ENCODE measurements around the gene LCN2.

DNA sequence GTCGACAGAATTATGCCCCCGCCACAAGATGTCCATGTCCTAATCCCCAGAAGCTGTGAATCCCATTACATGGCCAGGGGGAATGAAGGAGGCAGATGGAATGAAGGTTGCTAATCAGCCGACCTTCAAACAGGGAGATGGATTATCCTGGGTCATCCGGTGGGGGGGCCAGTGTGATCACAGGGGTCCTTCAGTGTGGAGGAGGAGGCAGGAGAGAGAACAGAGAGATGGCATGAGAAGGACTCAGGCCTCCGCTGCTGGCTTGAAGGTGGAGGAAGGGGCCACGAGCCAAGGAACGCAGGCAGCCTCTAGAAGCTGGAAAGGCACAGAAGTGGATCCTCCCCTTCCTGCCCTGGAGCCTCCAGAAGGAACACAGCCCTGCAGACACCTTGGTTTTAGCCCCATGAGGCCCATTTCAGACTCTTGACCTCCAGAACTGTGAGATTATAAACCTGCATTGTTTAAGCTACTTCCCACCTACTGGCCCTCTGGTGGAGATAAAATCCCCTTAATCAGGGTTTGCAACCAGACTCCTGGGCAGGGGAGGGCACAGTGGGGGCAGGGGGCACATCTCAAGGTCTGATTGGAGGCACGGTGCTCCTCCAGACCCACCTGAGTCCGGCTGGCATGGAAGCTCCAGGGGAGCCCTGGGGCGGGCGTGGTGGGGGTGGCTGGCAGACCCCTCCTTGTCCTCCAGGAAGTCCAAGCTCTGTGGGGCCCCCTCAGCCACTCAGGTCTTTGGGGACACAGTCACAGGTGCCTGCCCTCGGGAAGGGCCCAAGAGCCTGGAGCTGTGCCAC is 35.5 kb upstream of the LCN2 start:
- TF ChIP-seq RB1 (IDR thresholded peaks at IDR 0.05; ENCODE audit: low read depth), result no peak
- no peak for TF ChIP-seq GABPB1 (CRISPR knock-in tag; IDR thresholded peaks at IDR 0.05)
- no peak for TF ChIP-seq BMI1 (IDR thresholded peaks at IDR 0.05; ENCODE audit: low read length)
- no peak for TF ChIP-seq KAT8 (IDR thresholded peaks at IDR 0.05; ENCODE audit: low read depth)
- TF ChIP-seq, protein P1, sequence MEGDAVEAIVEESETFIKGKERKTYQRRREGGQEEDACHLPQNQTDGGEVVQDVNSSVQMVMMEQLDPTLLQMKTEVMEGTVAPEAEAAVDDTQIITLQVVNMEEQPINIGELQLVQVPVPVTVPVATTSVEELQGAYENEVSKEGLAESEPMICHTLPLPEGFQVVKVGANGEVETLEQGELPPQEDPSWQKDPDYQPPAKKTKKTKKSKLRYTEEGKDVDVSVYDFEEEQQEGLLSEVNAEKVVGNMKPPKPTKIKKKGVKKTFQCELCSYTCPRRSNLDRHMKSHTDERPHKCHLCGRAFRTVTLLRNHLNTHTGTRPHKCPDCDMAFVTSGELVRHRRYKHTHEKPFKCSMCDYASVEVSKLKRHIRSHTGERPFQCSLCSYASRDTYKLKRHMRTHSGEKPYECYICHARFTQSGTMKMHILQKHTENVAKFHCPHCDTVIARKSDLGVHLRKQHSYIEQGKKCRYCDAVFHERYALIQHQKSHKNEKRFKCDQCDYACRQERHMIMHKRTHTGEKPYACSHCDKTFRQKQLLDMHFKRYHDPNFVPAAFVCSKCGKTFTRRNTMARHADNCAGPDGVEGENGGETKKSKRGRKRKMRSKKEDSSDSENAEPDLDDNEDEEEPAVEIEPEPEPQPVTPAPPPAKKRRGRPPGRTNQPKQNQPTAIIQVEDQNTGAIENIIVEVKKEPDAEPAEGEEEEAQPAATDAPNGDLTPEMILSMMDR (IDR thresholded peaks at IDR 0.05 in 2 of 3, conservative IDR thresholded peaks at IDR 0.05 in 1 of 3; ENCODE audit: insufficient read depth in 2 of 3, low read depth in 1 of 3, low read length in 3 of 3), result no peak
- no peak for TF ChIP-seq SREBF1 (IDR thresholded peaks at IDR 0.05; ENCODE audit: borderline replicate concordance, low read depth, low read length)
- TF ChIP-seq, protein P2, sequence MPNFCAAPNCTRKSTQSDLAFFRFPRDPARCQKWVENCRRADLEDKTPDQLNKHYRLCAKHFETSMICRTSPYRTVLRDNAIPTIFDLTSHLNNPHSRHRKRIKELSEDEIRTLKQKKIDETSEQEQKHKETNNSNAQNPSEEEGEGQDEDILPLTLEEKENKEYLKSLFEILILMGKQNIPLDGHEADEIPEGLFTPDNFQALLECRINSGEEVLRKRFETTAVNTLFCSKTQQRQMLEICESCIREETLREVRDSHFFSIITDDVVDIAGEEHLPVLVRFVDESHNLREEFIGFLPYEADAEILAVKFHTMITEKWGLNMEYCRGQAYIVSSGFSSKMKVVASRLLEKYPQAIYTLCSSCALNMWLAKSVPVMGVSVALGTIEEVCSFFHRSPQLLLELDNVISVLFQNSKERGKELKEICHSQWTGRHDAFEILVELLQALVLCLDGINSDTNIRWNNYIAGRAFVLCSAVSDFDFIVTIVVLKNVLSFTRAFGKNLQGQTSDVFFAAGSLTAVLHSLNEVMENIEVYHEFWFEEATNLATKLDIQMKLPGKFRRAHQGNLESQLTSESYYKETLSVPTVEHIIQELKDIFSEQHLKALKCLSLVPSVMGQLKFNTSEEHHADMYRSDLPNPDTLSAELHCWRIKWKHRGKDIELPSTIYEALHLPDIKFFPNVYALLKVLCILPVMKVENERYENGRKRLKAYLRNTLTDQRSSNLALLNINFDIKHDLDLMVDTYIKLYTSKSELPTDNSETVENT (CRISPR knock-in tag; IDR thresholded peaks at IDR 0.05), result no peak
- TF ChIP-seq CBX1 (IDR thresholded peaks at IDR 0.05; ENCODE audit: low read depth), result no peak
- TF ChIP-seq POLR2AphosphoS5 (IDR thresholded peaks at IDR 0.05; ENCODE audit: control insufficient read depth, insufficient read depth, low read depth, low read length), result no peak
- TF ChIP-seq CHD4 (IDR thresholded peaks at IDR 0.05; ENCODE audit: insufficient read depth, insufficient replicate concordance, low read depth, low read length, poor library complexity, severe bottlenecking), result no peak
- no peak for TF ChIP-seq ZNF140 (CRISPR knock-in tag; IDR thresholded peaks at IDR 0.05)
- TF ChIP-seq ZBED1 (IDR thresholded peaks at IDR 0.05), result no peak
- TF ChIP-seq, protein P3, sequence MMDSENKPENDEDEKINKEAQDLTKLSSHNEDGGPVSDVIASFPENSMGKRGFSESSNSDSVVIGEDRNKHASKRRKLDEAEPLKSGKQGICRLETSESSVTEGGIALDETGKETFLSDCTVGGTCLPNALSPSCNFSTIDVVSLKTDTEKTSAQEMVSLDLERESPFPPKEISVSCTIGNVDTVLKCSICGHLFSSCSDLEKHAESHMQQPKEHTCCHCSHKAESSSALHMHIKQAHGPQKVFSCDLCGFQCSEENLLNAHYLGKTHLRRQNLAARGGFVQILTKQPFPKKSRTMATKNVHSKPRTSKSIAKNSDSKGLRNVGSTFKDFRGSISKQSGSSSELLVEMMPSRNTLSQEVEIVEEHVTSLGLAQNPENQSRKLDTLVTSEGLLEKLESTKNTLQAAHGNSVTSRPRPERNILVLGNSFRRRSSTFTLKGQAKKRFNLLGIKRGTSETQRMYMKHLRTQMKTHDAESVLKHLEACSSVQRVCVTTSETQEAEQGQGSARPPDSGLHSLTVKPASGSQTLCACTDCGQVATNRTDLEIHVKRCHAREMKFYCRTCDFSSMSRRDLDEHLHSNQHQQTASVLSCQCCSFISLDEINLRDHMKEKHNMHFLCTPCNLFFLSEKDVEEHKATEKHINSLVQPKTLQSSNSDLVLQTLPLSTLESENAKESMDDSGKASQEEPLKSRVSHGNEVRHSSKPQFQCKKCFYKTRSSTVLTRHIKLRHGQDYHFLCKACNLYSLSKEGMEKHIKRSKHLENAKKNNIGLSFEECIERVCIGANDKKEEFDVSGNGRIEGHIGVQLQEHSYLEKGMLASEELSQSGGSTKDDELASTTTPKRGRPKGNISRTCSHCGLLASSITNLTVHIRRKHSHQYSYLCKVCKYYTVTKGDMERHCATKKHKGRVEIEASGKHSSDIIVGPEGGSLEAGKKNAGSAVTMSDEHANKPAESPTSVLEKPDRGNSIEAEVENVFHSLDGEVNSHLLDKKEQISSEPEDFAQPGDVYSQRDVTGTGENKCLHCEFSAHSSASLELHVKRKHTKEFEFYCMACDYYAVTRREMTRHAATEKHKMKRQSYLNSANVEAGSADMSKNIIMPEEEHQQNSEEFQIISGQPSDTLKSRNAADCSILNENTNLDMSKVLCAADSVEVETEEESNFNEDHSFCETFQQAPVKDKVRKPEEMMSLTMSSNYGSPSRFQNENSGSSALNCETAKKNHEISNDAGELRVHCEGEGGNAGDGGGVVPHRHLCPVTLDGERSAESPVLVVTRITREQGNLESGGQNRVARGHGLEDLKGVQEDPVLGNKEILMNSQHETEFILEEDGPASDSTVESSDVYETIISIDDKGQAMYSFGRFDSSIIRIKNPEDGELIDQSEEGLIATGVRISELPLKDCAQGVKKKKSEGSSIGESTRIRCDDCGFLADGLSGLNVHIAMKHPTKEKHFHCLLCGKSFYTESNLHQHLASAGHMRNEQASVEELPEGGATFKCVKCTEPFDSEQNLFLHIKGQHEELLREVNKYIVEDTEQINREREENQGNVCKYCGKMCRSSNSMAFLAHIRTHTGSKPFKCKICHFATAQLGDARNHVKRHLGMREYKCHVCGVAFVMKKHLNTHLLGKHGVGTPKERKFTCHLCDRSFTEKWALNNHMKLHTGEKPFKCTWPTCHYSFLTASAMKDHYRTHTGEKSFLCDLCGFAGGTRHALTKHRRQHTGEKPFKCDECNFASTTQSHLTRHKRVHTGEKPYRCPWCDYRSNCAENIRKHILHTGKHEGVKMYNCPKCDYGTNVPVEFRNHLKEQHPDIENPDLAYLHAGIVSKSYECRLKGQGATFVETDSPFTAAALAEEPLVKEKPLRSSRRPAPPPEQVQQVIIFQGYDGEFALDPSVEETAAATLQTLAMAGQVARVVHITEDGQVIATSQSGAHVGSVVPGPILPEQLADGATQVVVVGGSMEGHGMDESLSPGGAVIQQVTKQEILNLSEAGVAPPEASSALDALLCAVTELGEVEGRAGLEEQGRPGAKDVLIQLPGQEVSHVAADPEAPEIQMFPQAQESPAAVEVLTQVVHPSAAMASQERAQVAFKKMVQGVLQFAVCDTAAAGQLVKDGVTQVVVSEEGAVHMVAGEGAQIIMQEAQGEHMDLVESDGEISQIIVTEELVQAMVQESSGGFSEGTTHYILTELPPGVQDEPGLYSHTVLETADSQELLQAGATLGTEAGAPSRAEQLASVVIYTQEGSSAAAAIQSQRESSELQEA (IDR thresholded peaks at IDR 0.05; ENCODE audit: low read depth), result no peak
